Suprapubic skin (tissue), 3 donors: Measurements from ENCODE around the gene CPEB4.

Experiments used
- CTCF ChIP-seq, 2 donors: fragments of 200-600 bp in 1 of 2; fragments of 450-650 bp in 1 of 2; sonication (generic) in 1 of 2; IDR thresholded peaks; one replicate each; pipeline ENCODE4 v1.5.1; 2016 to 2019; ENCODE audit warnings: antibody characterized with exemption in 2 of 2, mild to moderate bottlenecking in 1 of 2, moderate library complexity in 1 of 2
- POLR2A ChIP-seq, 2 donors: fragments of 450-650 bp; IDR thresholded peaks; one replicate each; pipeline ENCODE4 v1.6.1; 2017; ENCODE audit warnings: antibody characterized with exemption in 2 of 2, mild to moderate bottlenecking in 2 of 2, moderate library complexity in 2 of 2

GRCh38 chr5:173963867-173964441 lies 75.8 kb downstream of the CPEB4 start:
- TF ChIP-seq POLR2A (IDR thresholded peaks at IDR 0.05) (no peak), CTCF (IDR thresholded peaks at IDR 0.05) (no peak)
